ENCODE measurements around the gene PGLYRP3.

- TF ChIP-seq CTCF (IDR thresholded peaks at IDR 0.05) (no peak), POLR2A (IDR thresholded peaks at IDR 0.05) (no peak), EP300 (IDR thresholded peaks at IDR 0.05) (no peak)
Observed at GRCh38 chr1:153259387-153259786, 53.4 kb downstream of the PGLYRP3 start, which contains the start of gene LORICRIN.

Data from ovary (tissue), 3 donors.